GM18873 (cell line): Measurements from ENCODE around the gene PDPN.
"Not testable (repeated sequence)": the region's sequence is repeated elsewhere in the genome, so short reads cannot be mapped to it uniquely, and the experiment has no call there.

Experiments
- ATAC-seq: cut with Tn5 transposase; IDR thresholded peaks from one replicate; pipeline ENCODE4 v1.9.1; 2021; ENCODE audit warnings: mild to moderate bottlenecking, moderate library complexity, moderate number of reproducible peaks; ENCODE audit not compliant: unreplicated experiment, low FRiP score

The PDPN gene

GRCh38 chr1:13583595-13583965 is at the start of gene PDPN:
PDPN (plus strand) TSS chr1:13583832; CDS start chr1:13584034, 202 bp downstream.
- ATAC-seq = no peak

- no peak for ATAC-seq
Measured at GRCh38 chr1:13535227-13535626, 48.4 kb upstream of the PDPN start.

- ATAC-seq = no peak
Measured at GRCh38 chr1:13536571-13536970, 47.1 kb upstream of the PDPN start.

- no peak for ATAC-seq
Measured at GRCh38 chr1:13538832-13539231, 44.8 kb upstream of the PDPN start.

DNA sequence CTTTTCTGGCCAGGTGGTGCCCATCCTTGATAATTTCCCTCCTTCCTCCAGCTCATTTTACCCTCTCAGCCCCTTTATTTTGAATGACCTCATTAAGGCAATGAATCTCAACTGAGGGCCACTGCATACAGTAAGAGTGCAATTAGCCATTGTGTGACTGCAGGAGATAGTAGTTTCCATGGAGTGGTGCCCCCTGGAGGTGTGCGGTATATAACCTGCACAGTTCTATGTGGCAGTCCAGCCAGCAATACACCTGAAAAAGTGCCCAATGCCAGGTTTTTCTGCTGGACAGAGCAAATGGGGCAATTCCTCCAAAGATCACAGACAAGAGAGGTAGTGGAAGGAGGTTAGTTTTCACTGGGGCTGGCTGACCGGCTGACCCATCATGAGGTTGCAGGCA is 43.9 kb upstream of the PDPN start:
- ATAC-seq = no peak

DNA sequence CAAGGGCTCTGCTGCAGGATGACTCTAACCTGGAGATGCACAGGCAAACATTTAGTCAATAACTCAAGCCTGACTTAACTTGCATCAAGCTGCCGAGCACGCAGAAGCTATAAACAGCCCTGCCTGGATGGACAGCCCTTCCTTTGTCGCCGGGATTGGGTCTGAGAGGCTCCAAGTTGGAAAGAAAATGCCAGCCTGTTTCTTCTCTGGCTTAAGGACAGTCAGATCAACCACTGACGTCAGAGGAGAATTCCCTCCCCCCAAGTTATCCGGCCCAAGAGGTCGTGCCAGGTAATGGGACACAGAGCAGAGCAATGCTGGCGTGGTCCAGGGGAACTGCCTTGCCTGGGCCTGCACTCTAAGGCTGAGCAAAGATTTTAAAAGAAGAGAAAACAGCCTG is 42.8 kb upstream of the PDPN start:
- no peak for ATAC-seq

- no peak for ATAC-seq
Measured at GRCh38 chr1:13541435-13542215, 42.0 kb upstream of the PDPN start.

DNA sequence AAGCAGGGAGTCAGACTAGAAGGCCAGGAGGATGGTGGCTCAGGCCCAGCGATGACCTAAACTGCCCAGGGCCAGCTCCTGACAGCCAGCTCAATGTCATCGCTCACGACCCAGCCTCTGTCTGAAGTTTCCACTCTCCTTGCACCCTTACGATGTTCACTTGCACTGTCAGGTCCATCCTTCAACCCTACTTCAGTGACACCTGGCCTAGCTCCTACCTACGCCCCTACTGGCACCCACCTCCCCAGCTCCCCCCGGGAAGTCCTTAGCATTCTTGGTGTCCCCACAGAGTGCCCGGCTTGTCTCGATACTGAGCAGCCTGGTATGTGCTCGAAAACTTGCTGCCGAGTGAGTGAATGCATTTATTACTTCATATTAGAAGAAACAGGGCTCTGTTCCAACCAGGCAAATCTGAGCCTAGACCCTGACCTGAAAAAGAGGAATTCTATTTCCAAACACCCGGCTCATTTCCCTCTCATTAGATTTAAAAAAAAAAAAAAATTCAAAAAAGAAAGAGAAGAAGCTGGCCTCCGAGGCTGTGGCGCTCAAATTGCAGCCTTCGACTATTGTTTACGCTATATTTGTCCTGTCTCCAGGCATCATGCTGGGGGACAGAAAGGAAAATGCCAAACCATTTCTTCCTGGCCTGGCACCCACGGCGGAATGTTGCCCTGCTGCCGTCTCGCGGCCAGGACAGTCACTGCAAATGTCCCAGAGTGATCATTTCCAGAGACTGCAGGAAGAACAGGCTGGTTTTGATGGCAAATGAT is 40.0 kb upstream of the PDPN start:
- no peak for ATAC-seq

- no peak for ATAC-seq
Measured at GRCh38 chr1:13544221-13544556, 39.4 kb upstream of the PDPN start.

DNA sequence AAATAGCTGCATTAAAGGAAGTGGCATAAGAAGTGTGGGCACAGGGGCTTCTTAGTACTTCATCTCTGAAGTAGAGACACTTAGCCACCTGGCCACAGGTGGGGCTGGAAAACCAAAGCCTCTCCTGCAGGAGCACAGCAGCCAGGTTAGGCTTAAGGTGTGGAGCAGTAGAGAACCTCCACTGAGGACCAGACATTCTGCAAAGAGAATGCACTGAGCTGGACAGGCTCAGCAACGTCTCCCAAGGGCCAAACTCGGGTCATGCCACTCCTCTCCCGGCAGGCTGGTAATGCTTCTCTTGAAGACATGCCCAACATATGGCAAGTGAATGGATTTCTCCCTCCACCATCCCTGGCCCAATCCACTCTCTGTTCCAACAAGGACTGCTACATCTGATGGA is 36.8 kb upstream of the PDPN start:
- no peak for ATAC-seq

DNA sequence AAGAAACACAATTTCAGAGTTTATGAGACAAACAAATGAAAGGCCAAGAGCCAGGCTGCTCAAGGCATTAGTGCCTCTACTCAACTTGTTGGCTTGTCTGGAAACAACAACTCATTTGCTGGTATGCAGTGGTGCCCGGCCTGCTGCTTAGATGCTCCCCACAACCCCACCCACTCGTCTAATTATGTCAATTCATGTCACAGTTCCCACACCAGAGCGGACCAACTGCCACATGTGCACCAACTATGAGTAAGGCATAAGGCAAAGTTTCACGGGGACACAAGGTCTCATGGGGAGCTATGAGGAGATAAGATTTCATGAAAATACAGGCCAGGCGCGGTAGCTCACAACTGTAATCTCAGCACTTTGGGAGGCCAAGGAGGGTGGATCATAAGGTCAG is 35.4 kb upstream of the PDPN start:
- no peak for ATAC-seq

- no peak for ATAC-seq
Measured at GRCh38 chr1:13549021-13549420, 34.6 kb upstream of the PDPN start.

GRCh38 chr1:13549521-13549920 is 34.1 kb upstream of the PDPN start:
- no peak for ATAC-seq

DNA sequence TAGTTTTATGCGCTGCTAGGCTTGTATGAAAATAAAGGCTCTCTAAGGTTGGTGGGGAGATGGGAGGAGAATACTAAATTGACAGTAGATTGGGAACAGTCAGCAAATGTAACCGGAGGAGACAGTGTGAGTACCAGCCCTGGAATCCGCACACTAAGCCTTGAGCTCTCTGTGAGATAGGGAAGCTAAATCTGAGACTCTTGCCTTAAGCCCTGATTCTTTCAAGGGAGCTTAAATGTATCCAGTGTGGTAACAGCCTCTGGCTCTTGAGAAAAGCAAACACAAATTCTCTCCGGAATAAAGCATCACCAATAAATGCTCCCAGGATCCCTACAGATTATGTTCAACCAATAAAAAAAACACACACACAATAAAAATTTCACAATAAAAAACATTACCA is 33.0 kb upstream of the PDPN start:
- no peak for ATAC-seq

DNA sequence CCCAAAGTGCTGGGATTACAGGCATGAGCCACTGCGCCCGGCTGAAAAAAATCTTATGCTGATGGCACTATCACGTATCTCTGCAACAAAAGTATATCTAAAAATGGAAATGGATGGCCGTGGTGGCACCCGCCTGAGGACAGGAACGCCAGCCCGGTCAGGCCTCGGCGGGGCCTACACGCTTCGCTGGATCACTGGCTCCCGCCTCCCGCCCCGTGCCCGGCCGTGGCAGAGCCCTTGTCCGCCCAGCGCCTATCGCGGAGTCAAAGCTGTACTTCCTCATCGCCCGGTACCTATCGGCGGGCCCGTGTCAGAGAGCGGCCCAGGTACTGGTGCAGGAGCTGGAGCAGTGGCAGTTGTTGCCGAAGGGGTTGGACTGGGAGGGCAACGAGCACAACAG is 28.8 kb upstream of the PDPN start:
- ATAC-seq = no peak

GRCh38 chr1:13556224-13556764 is 27.3 kb upstream of the PDPN start:
- no peak for ATAC-seq

- ATAC-seq = no peak
Measured at GRCh38 chr1:13560541-13560940, 23.1 kb upstream of the PDPN start.

DNA sequence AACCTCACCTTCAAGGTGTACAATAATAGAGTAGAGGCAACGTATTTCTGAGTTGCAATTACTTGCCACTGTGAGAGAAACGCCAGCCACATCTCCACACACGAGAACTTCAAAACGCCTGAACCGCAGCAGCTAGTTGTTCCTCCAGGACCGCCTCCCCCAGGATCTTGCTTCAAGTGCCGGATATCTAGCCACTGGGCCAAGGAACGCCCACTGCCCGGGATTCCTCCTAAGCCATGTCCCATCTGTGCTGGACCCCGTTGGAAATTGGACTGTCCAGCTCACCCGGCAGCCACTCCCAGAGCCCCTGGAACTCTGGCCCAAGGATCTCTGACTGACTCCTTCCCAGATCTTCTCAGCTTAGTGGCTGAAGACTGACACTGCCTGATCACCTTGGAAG is 20.7 kb upstream of the PDPN start:
- not testable (repeated sequence) for ATAC-seq

DNA sequence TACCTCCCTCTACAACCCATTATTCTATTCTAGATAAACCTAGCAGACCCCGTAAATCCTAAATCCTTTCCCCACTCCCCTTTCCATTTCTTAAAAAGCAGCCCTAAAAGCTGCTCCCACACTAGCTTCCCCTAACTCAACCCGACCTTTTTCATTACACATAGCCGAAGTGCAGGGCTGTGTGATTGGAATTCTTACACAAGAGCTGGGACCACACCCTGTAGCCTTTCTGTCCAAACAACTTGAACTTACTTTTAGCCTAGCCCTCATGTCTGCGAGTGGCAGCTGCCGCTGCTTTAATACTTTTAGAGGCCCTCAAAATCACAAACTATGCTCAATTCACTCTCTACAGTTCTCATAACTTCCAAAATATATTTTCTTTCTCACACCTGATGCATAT is 19.6 kb upstream of the PDPN start:
- no peak for ATAC-seq

DNA sequence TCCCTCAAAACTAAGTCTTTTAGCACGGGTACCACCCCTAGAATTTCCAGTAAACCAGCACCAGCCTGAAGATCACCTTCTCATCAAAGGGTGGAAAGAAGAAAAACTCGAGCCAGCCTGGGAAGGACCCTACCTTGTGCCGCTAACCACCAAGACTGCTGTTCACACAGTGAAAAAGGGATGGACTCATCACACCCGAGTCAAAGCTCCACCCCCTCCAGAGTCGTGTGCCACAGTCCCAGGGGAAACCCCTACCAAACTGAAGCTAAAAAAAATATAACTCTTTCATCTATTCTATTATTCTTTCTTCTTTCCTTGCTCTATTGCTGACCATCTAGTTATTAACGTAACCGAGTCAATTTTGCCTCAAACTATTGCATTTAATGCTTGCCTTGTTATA is 13.2 kb upstream of the PDPN start:
- ATAC-seq = not testable (repeated sequence)

- ATAC-seq = no peak
Measured at GRCh38 chr1:13570924-13571323, 12.7 kb upstream of the PDPN start.

- ATAC-seq = no peak
Measured at GRCh38 chr1:13573586-13573985, 10.0 kb upstream of the PDPN start.
